Endothelial cell of umbilical vein (primary cell): ENCODE data around the gene A3GALT2. TPM values are rescaled to one million over a fixed set of nuclear protein-coding genes. Genes with fewer than 3 reads are reported as not detected.
A peak's percentile ranks its signal among the peaks of the same experiment; 100 is the strongest.

Experiments
- BruUV-seq: library from RNA; stranded (reverse); fragments of 400-500 nt; replicated peaks from 2 replicates; lab custom pipeline; 2021; lab: Mats Ljungman, UMichigan
- CTCF ChIA-PET: fragments of 300-600, 350-600 bp; sonication (Branson Sonifier 250); formaldehyde crosslinking; loops from one replicate; lab custom pipeline; 2021; ENCODE audit warnings: antibody characterized with exemption, inconsistent platforms; lab: Charles Lee
- POLR2A ChIA-PET: fragments of 300-600, 350-600 bp; sonication (Branson Sonifier 250); formaldehyde crosslinking; loops from one replicate; lab custom pipeline; 2021; ENCODE audit warnings: antibody characterized with exemption, inconsistent platforms; lab: Charles Lee
- DNase-seq: peaks from one replicate; pipeline ENCODE4 v3.0.0-alpha.2; 2011; ENCODE audit warnings: low read depth, low spot score
- FAIRE-seq: peaks from 2 replicates; lab custom pipeline; 2011; peaks lifted over from hg19 to GRCh38; lab: Jason Lieb, UNC
- H2AFZ ChIP-seq: 2 replicates; pipeline ENCODE4 v1.6.0; 2012; ENCODE audit warnings: low read depth, low read length, control low read depth, inconsistent platforms
- H3K27ac ChIP-seq: 2 replicates; pipeline ENCODE4 v1.5.1; 2011; ENCODE audit warnings: low read depth, mild to moderate bottlenecking, control low read depth, low read length, moderate library complexity; ENCODE audit not compliant: insufficient read depth
- H3K27me3 ChIP-seq, 2 experiments: 2 replicates each; pipeline versions ENCODE4 v1.6.0 to v1.6.1; 2011; ENCODE audit warnings: low read length in 2 of 2, mixed read lengths in 1 of 2; ENCODE audit not compliant: control insufficient read depth in 2 of 2, insufficient read depth in 2 of 2
- H3K36me3 ChIP-seq, 2 experiments: 2 replicates in 1 of 2; 3 replicates in 1 of 2; pipeline ENCODE4 v1.5.1; 2011; ENCODE audit warnings: low read length in 2 of 2, mild to moderate bottlenecking in 1 of 2, moderate library complexity in 1 of 2; ENCODE audit not compliant: control insufficient read depth in 2 of 2, insufficient read depth in 2 of 2; ENCODE audit errors: extremely low read depth in 1 of 2
- H3K4me1 ChIP-seq: 3 replicates; pipeline ENCODE4 v1.5.1; 2011; ENCODE audit warnings: mild to moderate bottlenecking, low read length; ENCODE audit not compliant: control insufficient read depth, insufficient read depth; ENCODE audit errors: extremely low read depth
- H3K4me2 ChIP-seq: 2 replicates; pipeline ENCODE4 v1.6.1; 2011; ENCODE audit warnings: low read length, control low read depth, mixed read lengths; ENCODE audit not compliant: insufficient read depth
- H3K4me3 ChIP-seq, 3 experiments: fragments of 200-600 bp in 1 of 3; sonication (generic), shearing (Covaris generic) in 1 of 3; replicated peaks in 1 of 3; 2 replicates each; pipeline ENCODE4 v1.5.1; 2011 to 2016; ENCODE audit warnings: control low read depth in 3 of 3, low read length in 3 of 3, mild to moderate bottlenecking in 2 of 3, inconsistent platforms in 1 of 3, low read depth in 1 of 3, moderate library complexity in 1 of 3; ENCODE audit not compliant: insufficient read depth in 1 of 3
- H3K79me2 ChIP-seq: 2 replicates; pipeline ENCODE4 v1.6.0; 2012; ENCODE audit warnings: low read length, inconsistent platforms; ENCODE audit not compliant: control insufficient read depth, insufficient read depth
- H3K9ac ChIP-seq: replicated peaks from 2 replicates; pipeline ENCODE3; 2011; ENCODE audit warnings: low read length, control low read depth; ENCODE audit not compliant: insufficient read depth; ENCODE audit errors: extremely low read depth
- H3K9me1 ChIP-seq: replicated peaks from 3 replicates; pipeline ENCODE4 v1.6.0; 2011; ENCODE audit warnings: mild to moderate bottlenecking, low read length; ENCODE audit not compliant: control insufficient read depth, insufficient read depth; ENCODE audit errors: extremely low read depth
- H3K9me3 ChIP-seq: replicated peaks from 2 replicates; pipeline ENCODE4 v1.5.1; 2012; ENCODE audit warnings: low read length, inconsistent platforms; ENCODE audit not compliant: control insufficient read depth, insufficient read depth
- H4K20me1 ChIP-seq: replicated peaks from 2 replicates; pipeline ENCODE3; 2011; ENCODE audit warnings: mild to moderate bottlenecking, low read length; ENCODE audit not compliant: control insufficient read depth, insufficient read depth; ENCODE audit errors: extremely low read depth
- EZH2 ChIP-seq: IDR thresholded peaks from 2 replicates; pipeline ENCODE4 v1.6.1; 2012; ENCODE audit warnings: borderline replicate concordance, low read depth, mild to moderate bottlenecking, moderate library complexity, low read length, inconsistent platforms; ENCODE audit not compliant: severe bottlenecking
- FOS ChIP-seq: IDR thresholded peaks from 2 replicates; pipeline ENCODE4 v1.6.1; 2011; ENCODE audit warnings: mild to moderate bottlenecking, low read length, moderate library complexity, borderline replicate concordance; ENCODE audit not compliant: insufficient read depth
- GATA2 ChIP-seq: IDR thresholded peaks from 2 replicates; pipeline ENCODE4 v1.7.0; 2011; ENCODE audit warnings: low read depth, mild to moderate bottlenecking, moderate library complexity, mixed read lengths, low read length; ENCODE audit not compliant: insufficient read length, insufficient read depth
- JUN ChIP-seq: IDR thresholded peaks from 2 replicates; pipeline ENCODE4 v1.6.1; 2011; ENCODE audit warnings: borderline replicate concordance, low read depth; ENCODE audit not compliant: insufficient read length, insufficient read depth
- MYC ChIP-seq: IDR thresholded peaks from one replicate; pipeline ENCODE4 v1.6.1; 2011; ENCODE audit warnings: mild to moderate bottlenecking, low read depth, low read length
- POLR2A ChIP-seq: IDR thresholded peaks from 2 replicates; pipeline ENCODE4 v1.6.1; 2012; ENCODE audit warnings: low read depth, mild to moderate bottlenecking, control low read depth, low read length
- POLR2AphosphoS5 ChIP-seq: IDR thresholded peaks from 2 replicates; pipeline ENCODE4 v1.6.1; 2012; ENCODE audit warnings: low read depth, mild to moderate bottlenecking, control low read depth, low read length, moderate library complexity; ENCODE audit not compliant: insufficient read depth
- dilution Hi-C: fragments of 300-500 bp; cut with MboI; formaldehyde crosslinking; loops from one replicate; pipeline ENCODE4 v1.15.0; 2019; ENCODE audit warnings: low sequenced_read_pairs; ENCODE audit not compliant: extremely low pct_ligation_motif_present
- intact Hi-C: fragments of 100-400 bp; cut with micrococcal nuclease; formaldehyde crosslinking; loops from one replicate; pipeline ENCODE4 v1.10.0; 2022
- polyA plus RNA-seq, 4 experiments: library from polyadenylated mRNA; depleted of rRNA in 3 of 4; stranded (reverse) in 3 of 4; unstranded in 1 of 4; fragments of >200 nt; gene quantifications; 2 replicates each; pipeline versions ENCODE4 v1.2.1 to v1.2.3, GENCODE V29; 2011 to 2012; ENCODE audit warnings: missing spikeins in 1 of 4
- total RNA-seq: library from RNA; stranded (reverse); gene quantifications from 2 replicates; pipeline ENCODE4 v1.2.3, GENCODE V29; 2021
- TF ChIP-seq, protein P1 (sequence below): IDR thresholded peaks from 2 replicates; pipeline ENCODE4 v1.6.1; 2011; ENCODE audit not compliant: insufficient read depth, insufficient read length
- TF ChIP-seq, protein P2 (sequence below), 2 donors: IDR thresholded peaks; 1 replicate in 1 of 2; 2 replicates in 1 of 2; pipeline ENCODE4 v1.5.1; 2011; ENCODE audit warnings: low read length in 2 of 2, mild to moderate bottlenecking in 2 of 2, moderate library complexity in 2 of 2, control low read depth in 1 of 2, inconsistent platforms in 1 of 2, low read depth in 1 of 2; ENCODE audit not compliant: insufficient read depth in 1 of 2; ENCODE audit errors: extremely low read depth in 1 of 2

The A3GALT2 gene
- total and polyA plus RNA-seq, 2 donors (not counting 3 experiments of a cell fraction or from before 2014, with no cell fraction given): not detected

DNA sequence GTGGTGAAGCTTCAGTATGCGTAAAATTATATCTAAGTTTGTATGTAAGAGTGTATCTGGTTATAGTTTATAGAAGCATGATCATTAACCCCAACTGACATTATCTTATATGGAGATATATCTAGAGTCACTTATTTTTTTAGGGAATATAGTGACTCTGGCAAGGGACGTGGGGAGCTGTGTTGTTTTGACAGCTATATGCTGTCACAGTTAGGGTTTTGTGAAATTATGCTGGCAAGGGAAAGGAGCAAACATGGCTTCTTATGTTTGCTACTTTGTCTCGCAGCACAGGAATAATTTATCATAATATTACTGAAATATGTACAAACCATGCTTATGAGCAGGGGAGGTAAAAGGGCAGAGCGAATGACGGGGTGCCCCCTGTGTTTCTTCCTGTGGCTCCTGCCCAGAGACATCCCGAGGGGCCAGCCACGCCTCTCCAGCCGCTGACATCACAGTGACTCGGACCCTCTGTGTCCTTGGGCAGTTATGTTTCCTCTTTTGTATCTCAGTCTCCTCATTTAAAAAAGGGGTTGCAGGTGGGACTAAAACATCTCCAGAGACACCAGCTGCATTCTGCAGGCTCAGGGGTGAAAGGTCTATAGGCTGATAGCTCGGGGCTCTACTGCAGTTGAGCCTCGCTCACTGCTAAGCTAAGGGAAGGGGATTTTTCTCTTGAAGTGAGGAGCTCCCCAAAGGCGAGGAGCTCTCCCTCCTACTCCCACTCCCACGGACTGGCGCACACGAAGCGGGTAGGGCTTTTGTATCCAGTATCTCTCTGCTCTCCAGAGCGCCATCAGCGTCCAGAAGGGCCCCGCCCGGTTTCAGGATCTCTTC, 14.9 kb downstream of the A3GALT2 start:
- ChIA-PET CTCF (interaction anchor here (1.6 to 2.3 kb wide), 2 partner anchors 10 to 15 kb away, joined by 5 to 16 read pairs; partner anchors contain the start of gene A3GALT2), POLR2A (no interaction called here)
- FAIRE-seq (no peak), DNase-seq (no peak)
- intact Hi-C loops: no loop called here
- H3K4me2 ChIP-seq: peak overlapping the region; percentile 35
- no peaks in the 10 kb centered on the region for H3K79me2 ChIP-seq
- no peaks in the 10 kb centered on the region for H3K36me3 ChIP-seq
- H3K27ac ChIP-seq: no peak overlapping the region
- H3K9ac ChIP-seq: no peak overlapping the region
- H3K9me3 ChIP-seq: no peaks in the 10 kb centered on the region
- dilution Hi-C loops: no loop called here
- no peaks in the 10 kb centered on the region for H3K9me1 ChIP-seq
- BruUV-seq: no TSS peak
- peak overlapping the region; percentile 96 for H2AFZ ChIP-seq
- no peak for TF ChIP-seq GATA2
- no peak for TF ChIP-seq EZH2
- no peak for TF ChIP-seq POLR2AphosphoS5
- no peak for TF ChIP-seq MYC
- TF ChIP-seq, protein P1, sequence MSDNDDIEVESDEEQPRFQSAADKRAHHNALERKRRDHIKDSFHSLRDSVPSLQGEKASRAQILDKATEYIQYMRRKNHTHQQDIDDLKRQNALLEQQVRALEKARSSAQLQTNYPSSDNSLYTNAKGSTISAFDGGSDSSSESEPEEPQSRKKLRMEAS: no peak
- no peak for TF ChIP-seq POLR2A
- H3K4me1 ChIP-seq: peaks cover 2% of the 10 kb centered on the region
- peaks cover 0 to 9% of the 10 kb centered on the region in 2 experiments for H3K27me3 ChIP-seq
- H4K20me1 ChIP-seq: no peaks in the 10 kb centered on the region
- no peak overlapping the region for H3K4me3 ChIP-seq

DNA sequence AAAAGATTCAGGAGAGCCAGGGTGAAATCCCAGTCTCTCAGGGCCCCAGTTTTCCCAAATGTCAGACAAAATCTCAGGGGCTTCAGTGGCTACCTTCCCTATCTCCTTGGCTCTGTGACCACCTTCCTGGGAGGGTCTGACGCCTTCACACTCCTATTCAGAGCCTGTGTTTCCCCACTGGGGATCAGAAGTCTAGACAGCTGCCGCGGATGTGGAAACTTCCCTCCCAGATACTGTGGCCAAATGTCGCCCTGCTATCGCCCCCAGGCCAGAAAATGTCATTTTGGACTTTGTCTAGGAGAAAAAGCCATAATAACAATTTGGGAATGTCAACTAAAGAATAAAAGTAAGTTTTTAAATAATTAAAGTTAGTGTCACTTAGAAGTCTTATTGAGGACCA, 15.9 kb downstream of the A3GALT2 start:
- intact Hi-C loops (no loop called here), dilution Hi-C loops (no loop called here)
- H2AFZ ChIP-seq: no peak overlapping the region
- DNase-seq: no peak
- FAIRE-seq: no peak
- no peak overlapping the region for H3K4me2 ChIP-seq
- no peaks in the 10 kb centered on the region for H3K9me1 ChIP-seq
- no peaks in the 10 kb centered on the region for H3K36me3 ChIP-seq
- no peak overlapping the region for H3K9ac ChIP-seq
- no peak overlapping the region for H3K27ac ChIP-seq
- TF ChIP-seq EZH2 (no peak), POLR2A (no peak), POLR2AphosphoS5 (no peak), FOS (no peak), MYC (no peak), GATA2 (no peak), JUN (no peak)
- TF ChIP-seq, protein P1: no peak
- TF ChIP-seq, protein P2, sequence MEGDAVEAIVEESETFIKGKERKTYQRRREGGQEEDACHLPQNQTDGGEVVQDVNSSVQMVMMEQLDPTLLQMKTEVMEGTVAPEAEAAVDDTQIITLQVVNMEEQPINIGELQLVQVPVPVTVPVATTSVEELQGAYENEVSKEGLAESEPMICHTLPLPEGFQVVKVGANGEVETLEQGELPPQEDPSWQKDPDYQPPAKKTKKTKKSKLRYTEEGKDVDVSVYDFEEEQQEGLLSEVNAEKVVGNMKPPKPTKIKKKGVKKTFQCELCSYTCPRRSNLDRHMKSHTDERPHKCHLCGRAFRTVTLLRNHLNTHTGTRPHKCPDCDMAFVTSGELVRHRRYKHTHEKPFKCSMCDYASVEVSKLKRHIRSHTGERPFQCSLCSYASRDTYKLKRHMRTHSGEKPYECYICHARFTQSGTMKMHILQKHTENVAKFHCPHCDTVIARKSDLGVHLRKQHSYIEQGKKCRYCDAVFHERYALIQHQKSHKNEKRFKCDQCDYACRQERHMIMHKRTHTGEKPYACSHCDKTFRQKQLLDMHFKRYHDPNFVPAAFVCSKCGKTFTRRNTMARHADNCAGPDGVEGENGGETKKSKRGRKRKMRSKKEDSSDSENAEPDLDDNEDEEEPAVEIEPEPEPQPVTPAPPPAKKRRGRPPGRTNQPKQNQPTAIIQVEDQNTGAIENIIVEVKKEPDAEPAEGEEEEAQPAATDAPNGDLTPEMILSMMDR (IDR thresholded peaks at IDR 0.05; ENCODE audit: extremely low read depth in 1 of 2, insufficient read depth in 1 of 2, low read depth in 1 of 2, low read length in 2 of 2): no peak
- no peak overlapping the region for H3K4me3 ChIP-seq
- CTCF ChIA-PET: interaction anchor here (1.6 to 2.3 kb wide), 2 partner anchors 9 to 16 kb away, joined by 5 to 16 read pairs; partner anchors contain the start of gene A3GALT2
- H3K79me2 ChIP-seq: no peaks in the 10 kb centered on the region
- no peaks in the 10 kb centered on the region for H3K9me3 ChIP-seq
- no peaks in the 10 kb centered on the region for H4K20me1 ChIP-seq
- BruUV-seq: no TSS peak
- peaks cover 2% of the 10 kb centered on the region for H3K4me1 ChIP-seq
- H3K27me3 ChIP-seq: peaks cover 0 to 9% of the 10 kb centered on the region in 2 experiments
- POLR2A ChIA-PET: no interaction called here
